Tibial artery (tissue), 4 donors: ENCODE data around the gene SLC25A13.

Source experiments
- DNase-seq, 2 donors: peaks; one replicate each; pipeline ENCODE4 v3.0.0-alpha.2; 2019
- H3K27ac ChIP-seq, 2 donors: fragments of 200-600 bp; sonication (generic) in 1 of 2; 1 replicate in 1 of 2; 2 replicates in 1 of 2; pipeline ENCODE4 v1.5.1; 2018 to 2019; ENCODE audit warnings: mild to moderate bottlenecking in 1 of 2
- H3K27me3 ChIP-seq, 2 donors: fragments of 200-600 bp; sonication (generic) in 1 of 2; one replicate each; pipeline versions ENCODE4 v1.5.1 to v1.6.0; 2016 to 2019
- H3K36me3 ChIP-seq, 3 donors: fragments of 200-600 bp; sonication (generic) in 2 of 3; one replicate each; pipeline ENCODE4 v1.5.1; 2016 to 2019; ENCODE audit warnings: mild to moderate bottlenecking in 2 of 3
- H3K4me1 ChIP-seq, 4 donors: fragments of 200-600 bp; sonication (generic) in 2 of 4; 1 replicate in 3 of 4; 2 replicates in 1 of 4; pipeline ENCODE4 v1.5.1; 2016 to 2019
- H3K4me3 ChIP-seq, 2 donors: fragments of 200-600 bp; sonication (generic) in 1 of 2; 1 replicate in 1 of 2; 2 replicates in 1 of 2; pipeline ENCODE4 v1.5.1; 2018 to 2019; ENCODE audit warnings: mild to moderate bottlenecking in 2 of 2
- H3K9me3 ChIP-seq, 3 donors: fragments of 200-600 bp; sonication (generic) in 1 of 3; one replicate each; pipeline ENCODE4 v1.5.1; 2016 to 2019
- intact Hi-C: fragments of 100-400 bp; cut with DNase I; formaldehyde crosslinking; loops from one replicate; pipeline ENCODE4 v1.15.0; 2023; ENCODE audit warnings: low total_unique reads
- TF ChIP-seq, protein P1 (sequence below), 2 experiments: fragments of 200-600 bp in 1 of 2; fragments of 450-650 bp in 1 of 2; IDR thresholded peaks; one replicate each; pipeline ENCODE4 v1.5.1; 2017 to 2019; ENCODE audit warnings: antibody characterized with exemption in 2 of 2, mild to moderate bottlenecking in 1 of 2, moderate library complexity in 1 of 2

The SLC25A13 gene

DNA sequence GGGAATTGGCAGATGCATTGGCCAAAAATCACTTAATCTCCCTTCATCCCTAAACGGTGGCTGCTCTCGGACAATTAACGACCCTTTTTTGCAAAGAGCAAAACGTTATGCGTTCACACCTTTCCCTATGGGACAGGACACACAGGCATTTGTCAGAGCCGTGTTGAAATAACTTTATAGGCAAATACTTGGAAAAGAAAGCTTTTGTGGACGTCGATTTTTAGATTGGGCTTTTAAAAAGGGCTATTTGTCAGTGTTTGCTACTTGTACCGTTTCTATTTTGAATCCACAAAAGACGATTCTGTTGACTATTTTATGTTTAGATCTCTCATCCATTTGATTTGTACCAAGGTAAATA lies 245.6 kb downstream of the SLC25A13 start:
- TF ChIP-seq, protein P1, sequence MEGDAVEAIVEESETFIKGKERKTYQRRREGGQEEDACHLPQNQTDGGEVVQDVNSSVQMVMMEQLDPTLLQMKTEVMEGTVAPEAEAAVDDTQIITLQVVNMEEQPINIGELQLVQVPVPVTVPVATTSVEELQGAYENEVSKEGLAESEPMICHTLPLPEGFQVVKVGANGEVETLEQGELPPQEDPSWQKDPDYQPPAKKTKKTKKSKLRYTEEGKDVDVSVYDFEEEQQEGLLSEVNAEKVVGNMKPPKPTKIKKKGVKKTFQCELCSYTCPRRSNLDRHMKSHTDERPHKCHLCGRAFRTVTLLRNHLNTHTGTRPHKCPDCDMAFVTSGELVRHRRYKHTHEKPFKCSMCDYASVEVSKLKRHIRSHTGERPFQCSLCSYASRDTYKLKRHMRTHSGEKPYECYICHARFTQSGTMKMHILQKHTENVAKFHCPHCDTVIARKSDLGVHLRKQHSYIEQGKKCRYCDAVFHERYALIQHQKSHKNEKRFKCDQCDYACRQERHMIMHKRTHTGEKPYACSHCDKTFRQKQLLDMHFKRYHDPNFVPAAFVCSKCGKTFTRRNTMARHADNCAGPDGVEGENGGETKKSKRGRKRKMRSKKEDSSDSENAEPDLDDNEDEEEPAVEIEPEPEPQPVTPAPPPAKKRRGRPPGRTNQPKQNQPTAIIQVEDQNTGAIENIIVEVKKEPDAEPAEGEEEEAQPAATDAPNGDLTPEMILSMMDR (IDR thresholded peaks at IDR 0.05), result no peak
- Histone ChIP-seq H3K4me1 (peaks cover 0 to 11% (median 3%) of the 10 kb centered on the region in 4 donors), H3K27ac (no peak overlapping the region), H3K4me3 (peak overlapping the region; percentile 48 to 61), H3K27me3 (no peaks in the 10 kb centered on the region), H3K36me3 (no peaks in the 10 kb centered on the region), H3K9me3 (no peaks in the 10 kb centered on the region)
- no peak for DNase-seq
- intact Hi-C loops, result loop anchor here (5.0 kb wide), 1 partner anchor 951 kb away; no protein-coding TSS in a partner anchor

- Histone ChIP-seq H3K27ac (no peak overlapping the region), H3K4me3 (peak overlapping the region; percentile 48 to 61), H3K9me3 (no peaks in the 10 kb centered on the region), H3K27me3 (no peaks in the 10 kb centered on the region), H3K4me1 (peaks cover 0 to 11% (median 3%) of the 10 kb centered on the region in 4 donors), H3K36me3 (no peaks in the 10 kb centered on the region)
- intact Hi-C loops, result loop anchor here (5.0 kb wide), 1 partner anchor 952 kb away; no protein-coding TSS in a partner anchor
- peak; percentile 47 to 70 for DNase-seq
- TF ChIP-seq, protein P1 (IDR thresholded peaks at IDR 0.05), result peak; percentile 66 to 81
Observed at GRCh38 chr7:96075510-96076349, 246.2 kb downstream of the SLC25A13 start.

DNA sequence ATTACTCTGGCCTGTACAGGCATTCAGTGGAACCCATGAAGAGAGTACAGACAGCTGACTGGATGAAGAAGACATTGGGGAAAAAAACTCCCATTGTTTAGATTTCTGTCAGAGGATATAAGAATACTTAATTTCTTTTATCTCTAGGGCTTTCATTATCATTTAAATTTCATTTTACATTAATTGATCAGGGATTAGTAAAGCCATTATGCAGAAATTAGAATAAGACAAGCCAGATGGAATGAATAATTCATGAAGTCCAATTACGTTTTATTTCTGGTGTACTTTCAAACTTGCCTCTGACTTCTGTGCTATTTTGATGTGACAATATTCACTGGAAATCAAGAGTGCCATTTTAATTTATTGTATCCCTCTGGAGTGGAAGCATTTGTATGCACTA lies 247.0 kb downstream of the SLC25A13 start:
- no peak for DNase-seq
- Histone ChIP-seq H3K27me3 (no peaks in the 10 kb centered on the region), H3K9me3 (no peaks in the 10 kb centered on the region), H3K4me1 (peaks cover 0 to 11% (median 3%) of the 10 kb centered on the region in 4 donors), H3K27ac (no peak overlapping the region), H3K4me3 (no peak overlapping the region), H3K36me3 (no peaks in the 10 kb centered on the region)
- TF ChIP-seq, protein P1 (IDR thresholded peaks at IDR 0.05), result no peak
- intact Hi-C loops, result loop anchor here (5.0 kb wide), 1 partner anchor 952 kb away; no protein-coding TSS in a partner anchor
